GM23338 (cell line): ENCODE measurements around the gene JPH3. TPM values are rescaled to one million over a fixed set of nuclear protein-coding genes. Genes with fewer than 3 reads are reported as not detected.
"Not testable (repeated sequence)": the region's sequence is repeated elsewhere in the genome, so short reads cannot be mapped to it uniquely, and the experiment has no call there.

ENCODE experiments used
- ATAC-seq: fragments of 200-7000 bp; cut with Tn5 transposase; 3 replicates; pipeline ENCODE4 v1.9.1; 2020
- DNase-seq: peaks from one replicate; pipeline ENCODE4 v3.0.0-alpha.2; 2015; ENCODE audit warnings: low spot score
- H2AFZ ChIP-seq: fragments of 200-600 bp; sonication (generic); 2 replicates; pipeline ENCODE4 v1.8.0; 2016; ENCODE audit warnings: antibody characterized with exemption, mild to moderate bottlenecking, moderate library complexity
- H3F3A ChIP-seq: fragments of 200-600 bp; sonication (generic); replicated peaks from 2 replicates; pipeline ENCODE4 v1.8.0; 2017; ENCODE audit warnings: antibody characterized with exemption, mixed run types, low read depth
- H3K27ac ChIP-seq: fragments of 200-600 bp; sonication (generic); 2 replicates; pipeline ENCODE4 v1.6.1; 2016; ENCODE audit warnings: low read depth
- H3K27me3 ChIP-seq: fragments of 200-600 bp; sonication (generic); 2 replicates; pipeline ENCODE4 v1.8.0; 2016; ENCODE audit warnings: mild to moderate bottlenecking, mixed run types, moderate library complexity; ENCODE audit not compliant: insufficient read depth
- H3K36me3 ChIP-seq: fragments of 200-600 bp; sonication (generic); 2 replicates; pipeline ENCODE4 v1.8.0; 2016; ENCODE audit warnings: mild to moderate bottlenecking; ENCODE audit not compliant: insufficient read depth
- H3K4me1 ChIP-seq: fragments of 200-600 bp; sonication (generic); 2 replicates; pipeline ENCODE4 v1.8.0; 2016; ENCODE audit warnings: mild to moderate bottlenecking, moderate library complexity; ENCODE audit not compliant: insufficient read depth
- H3K4me2 ChIP-seq: fragments of 200-600 bp; sonication (generic); 2 replicates; pipeline ENCODE4 v1.7.1; 2017; ENCODE audit warnings: mixed run types
- H3K4me3 ChIP-seq: fragments of 200-600 bp; sonication (generic); 2 replicates; pipeline ENCODE4 v1.6.1; 2016; ENCODE audit warnings: mixed run types
- H3K79me2 ChIP-seq: fragments of 200-600 bp; sonication (generic); replicated peaks from 2 replicates; pipeline ENCODE4 v1.8.0; 2017; ENCODE audit warnings: mild to moderate bottlenecking; ENCODE audit not compliant: insufficient read depth
- H3K9me2 ChIP-seq: fragments of 200-600 bp; sonication (generic); 2 replicates; pipeline ENCODE4 v1.8.0; 2017; ENCODE audit not compliant: insufficient read depth
- H4K20me1 ChIP-seq: fragments of 200-600 bp; sonication (generic); replicated peaks from 2 replicates; pipeline ENCODE4 v1.8.0; 2017; ENCODE audit warnings: mild to moderate bottlenecking; ENCODE audit not compliant: insufficient read depth
- H3K27ac Mint-ChIP-seq: 2 replicates; pipeline ENCODE4 v1.8.0; 2020; ENCODE audit warnings: inconsistent platforms, mild to moderate bottlenecking, moderate library complexity, mixed read lengths
- H3K27me3 Mint-ChIP-seq: 3 replicates; pipeline ENCODE4 v1.8.0; 2022; ENCODE audit warnings: low read depth, mild to moderate bottlenecking, moderate library complexity, mixed read lengths, inconsistent platforms; ENCODE audit not compliant: insufficient read depth, poor library complexity
- H3K36me3 Mint-ChIP-seq: 3 replicates; pipeline ENCODE4 v1.8.0; 2021; ENCODE audit warnings: low read depth, mild to moderate bottlenecking, inconsistent platforms, moderate library complexity, mixed read lengths
- H3K4me1 Mint-ChIP-seq: 3 replicates; pipeline ENCODE4 v1.8.0; 2020; ENCODE audit warnings: mild to moderate bottlenecking, inconsistent platforms, mixed read lengths
- H3K4me3 Mint-ChIP-seq: 3 replicates; pipeline ENCODE4 v1.8.0; 2021; ENCODE audit warnings: moderate library complexity, mild to moderate bottlenecking, inconsistent platforms, mixed read lengths
- H3K9me3 Mint-ChIP-seq: 3 replicates; pipeline ENCODE4 v1.8.0; 2020; ENCODE audit warnings: moderate library complexity, mild to moderate bottlenecking, inconsistent platforms, mixed read lengths
- ZNF331 ChIP-seq: fragments of 250-450 bp; sonication (Bioruptor Pico); IDR thresholded peaks from 2 replicates; pipeline ENCODE4 v1.5.0; 2020; ENCODE audit warnings: low read depth, mild to moderate bottlenecking, moderate library complexity
- ZNF462 ChIP-seq: fragments of 250-450 bp; sonication (Bioruptor Pico); IDR thresholded peaks from 2 replicates; pipeline ENCODE4 v1.5.0; 2020; ENCODE audit warnings: mild to moderate bottlenecking, moderate library complexity
- polyA plus RNA-seq: library from polyadenylated mRNA; unstranded; fragments of >200 nt; fragmentation: Nextera tagmentation; extraction: Ambion mirVana; gene quantifications from 2 replicates; pipeline ENCODE4 v1.2.1, GENCODE V29; 2016
- total RNA-seq: library from RNA; depleted of rRNA; stranded (reverse); fragments of >200 nt; shearing (Covaris generic); gene quantifications from 2 replicates; pipeline ENCODE4 v1.2.3, GENCODE V29; 2014

Gene JPH3
- total and polyA plus RNA-seq, 2 experiments from 2014 or later, result 8.4 to 38.3 TPM

- peaks cover 6% of the 10 kb centered on the region for H3K4me1 Mint-ChIP-seq
- Histone ChIP-seq H3K36me3 (no peaks in the 10 kb centered on the region), H2AFZ (no peak overlapping the region), H3K27me3 (no peaks in the 10 kb centered on the region), H3K4me1 (no peaks in the 10 kb centered on the region), H3K4me3 (no peak overlapping the region), H3K4me2 (no peak overlapping the region), H3K79me2 (no peaks in the 10 kb centered on the region), H3K9me2 (no peaks in the 10 kb centered on the region), H3F3A (no peaks in the 10 kb centered on the region), H4K20me1 (no peaks in the 10 kb centered on the region), H3K27ac (no peak overlapping the region)
- H3K9me3 Mint-ChIP-seq, result no peaks in the 10 kb centered on the region; the same call in 2 of the 3 replicates
- ATAC-seq (no peak), DNase-seq (no peak)
- H3K27ac Mint-ChIP-seq, result no peak overlapping the region
- peaks cover 23% of the 10 kb centered on the region for H3K27me3 Mint-ChIP-seq
- H3K36me3 Mint-ChIP-seq, result no peaks in the 10 kb centered on the region
- no peak overlapping the region for H3K4me3 Mint-ChIP-seq
- TF ChIP-seq ZNF462 (CRISPR knock-in tag) (no peak), ZNF331 (CRISPR knock-in tag) (no peak)
Observed at GRCh38 chr16:87680272-87680644, 78.0 kb downstream of the JPH3 start.

- not testable (repeated sequence) for H3K36me3 Mint-ChIP-seq, H3K36me3 ChIP-seq, H3K4me1 Mint-ChIP-seq, H3K27ac ChIP-seq, DNase-seq, H3K9me3 Mint-ChIP-seq, H3K4me1 ChIP-seq, H3K79me2 ChIP-seq, H3F3A ChIP-seq, H3K4me3 Mint-ChIP-seq, H3K27ac Mint-ChIP-seq, H2AFZ ChIP-seq, H3K4me3 ChIP-seq, H3K27me3 ChIP-seq, ATAC-seq, H3K9me2 ChIP-seq, H3K4me2 ChIP-seq, H4K20me1 ChIP-seq
- H3K27me3 Mint-ChIP-seq, result peaks cover 23% of the 10 kb centered on the region
Observed at GRCh38 chr16:87681051-87681602, 78.8 kb downstream of the JPH3 start.
